Measurements from ENCODE around the gene PPP2R2C. TPM values are rescaled to one million over a fixed set of nuclear protein-coding genes. Genes with fewer than 3 reads are reported as not detected.

PPP2R2C gene
- total and polyA plus RNA-seq, 9 of the 15 experiments (the other 6 are each of a cell fraction or from before 2014, with no cell fraction given) = 0.04 to 0.06 TPM; not detected in 7

GRCh38 chr4:6290769-6291547 is 181.5 kb downstream of the PPP2R2C start:
- POLR2A ChIA-PET = interaction anchor here (0.6 to 1.4 kb wide), 2 partner anchors 14 to 279 kb away, joined by 4 to 5 read pairs; no protein-coding TSS in a partner anchor
- H4K20me1 ChIP-seq (replicated peaks; ENCODE audit: control insufficient read depth, insufficient read depth, low read length) = 0 out of 2 replicates have a peak, but pooled peaks cover 7% of the 10 kb centered on the region
- H3K9me1 ChIP-seq (ENCODE audit: control insufficient read depth, insufficient read depth, low read length) = peaks cover 3% of the 10 kb centered on the region
- CTCF ChIA-PET (ENCODE audit: low intra/inter-chr PET ratio) = no interaction called here
- DNase-seq (ENCODE audit: extremely low read depth in 1 of 4, low spot score in 3 of 4) = no peak
- H3K9ac ChIP-seq (ENCODE audit: insufficient read depth in 1 of 2, low read depth in 2 of 2, low read length in 2 of 2) = no peak overlapping the region
- H3K4me3 ChIP-seq = no peak overlapping the region
- no peak overlapping the region for H2AFZ ChIP-seq (ENCODE audit: low read depth, low read length)
- no TSS peak for BruUV-seq (replicated peaks)
- H3K27me3 ChIP-seq (ENCODE audit: control insufficient read depth in 2 of 2, insufficient read depth in 2 of 2, low read length in 2 of 2) = peaks cover 0 to 42% of the 10 kb centered on the region in 2 experiments; a peak in 2 of 5 replicates
- WGBS (ENCODE audit: insufficient coverage, low coverage, missing lambda C conversion rate) = under 1% methylated on average over 22 of the region's 25 CpGs
- no peaks in the 10 kb centered on the region for H3K36me3 ChIP-seq (ENCODE audit: control insufficient read depth, insufficient read depth, low read length)
- H3K79me2 ChIP-seq (ENCODE audit: control insufficient read depth, insufficient read depth, low read length) = no peaks in the 10 kb centered on the region
- peaks cover 0 to 4% of the 10 kb centered on the region in 2 experiments; a peak in 1 of 5 replicates for H3K4me1 ChIP-seq (replicated peaks in 1 of 2; ENCODE audit: control insufficient read depth in 2 of 2, insufficient read depth in 2 of 2, low read length in 2 of 2)
- in situ Hi-C loops (cut with MboI) = no loop called here
- no peak for FAIRE-seq
- TF ChIP-seq ZNF384 (IDR thresholded peaks at IDR 0.05; ENCODE audit: low read depth, low read length) (no peak), TAL1 (IDR thresholded peaks at IDR 0.05) (no peak), MED1 (CRISPR knock-in tag; IDR thresholded peaks at IDR 0.05; ENCODE audit: borderline replicate concordance) (no peak), ZBTB5 (IDR thresholded peaks at IDR 0.05) (no peak), ZNF586 (CRISPR knock-in tag; conservative IDR thresholded peaks at IDR 0.05) (no peak)
- no peak for ATAC-seq
- H3K9me3 ChIP-seq (replicated peaks; ENCODE audit: control insufficient read depth, insufficient read depth, low read depth, low read length) = no peaks in the 10 kb centered on the region
- intact Hi-C loops (cut with micrococcal nuclease) = no loop called here
- no peak overlapping the region for H3K4me2 ChIP-seq (ENCODE audit: insufficient read depth, low read length)
- no peak overlapping the region for H3K27ac ChIP-seq (ENCODE audit: extremely low read depth, low read depth, low read length)
